Breast epithelium (tissue), 3 donors: ENCODE data around the gene OPN1MW2.
"Not testable (repeated sequence)": the region's sequence is repeated elsewhere in the genome, so short reads cannot be mapped to it uniquely, and the experiment has no call there.

Experiments
- POLR2A ChIP-seq: fragments of 450-650 bp; IDR thresholded peaks from one replicate; pipeline ENCODE4 v1.6.1; 2016; ENCODE audit warnings: antibody characterized with exemption, mild to moderate bottlenecking, moderate library complexity
- TF ChIP-seq, protein P1 (sequence below), 3 donors: fragments of 450-650 bp; IDR thresholded peaks; one replicate each; pipeline ENCODE4 v1.5.1; 2016 to 2017; ENCODE audit warnings: antibody characterized with exemption in 3 of 3, mild to moderate bottlenecking in 3 of 3, moderate library complexity in 3 of 3

DNA sequence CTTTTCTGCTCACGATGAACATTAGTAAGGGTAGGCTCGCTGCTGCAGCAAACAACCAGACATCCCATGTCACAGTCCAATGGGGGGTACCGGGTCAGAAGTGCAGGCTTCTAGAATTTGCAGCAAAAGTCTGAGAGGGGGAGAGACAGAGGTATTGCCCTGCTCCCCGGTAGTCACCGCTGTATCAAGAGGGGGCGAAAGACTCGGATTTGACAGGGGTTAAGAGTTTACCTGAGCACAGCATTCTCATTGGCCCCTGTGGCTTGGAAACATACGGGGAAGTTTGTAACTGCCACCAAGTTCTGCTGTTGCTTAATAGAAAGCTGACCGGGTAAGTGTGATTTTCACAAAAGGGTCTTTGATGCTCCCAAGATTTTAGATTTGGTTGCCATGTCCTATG is 8.5 kb upstream of the OPN1MW2 start:
- TF ChIP-seq, protein P1, sequence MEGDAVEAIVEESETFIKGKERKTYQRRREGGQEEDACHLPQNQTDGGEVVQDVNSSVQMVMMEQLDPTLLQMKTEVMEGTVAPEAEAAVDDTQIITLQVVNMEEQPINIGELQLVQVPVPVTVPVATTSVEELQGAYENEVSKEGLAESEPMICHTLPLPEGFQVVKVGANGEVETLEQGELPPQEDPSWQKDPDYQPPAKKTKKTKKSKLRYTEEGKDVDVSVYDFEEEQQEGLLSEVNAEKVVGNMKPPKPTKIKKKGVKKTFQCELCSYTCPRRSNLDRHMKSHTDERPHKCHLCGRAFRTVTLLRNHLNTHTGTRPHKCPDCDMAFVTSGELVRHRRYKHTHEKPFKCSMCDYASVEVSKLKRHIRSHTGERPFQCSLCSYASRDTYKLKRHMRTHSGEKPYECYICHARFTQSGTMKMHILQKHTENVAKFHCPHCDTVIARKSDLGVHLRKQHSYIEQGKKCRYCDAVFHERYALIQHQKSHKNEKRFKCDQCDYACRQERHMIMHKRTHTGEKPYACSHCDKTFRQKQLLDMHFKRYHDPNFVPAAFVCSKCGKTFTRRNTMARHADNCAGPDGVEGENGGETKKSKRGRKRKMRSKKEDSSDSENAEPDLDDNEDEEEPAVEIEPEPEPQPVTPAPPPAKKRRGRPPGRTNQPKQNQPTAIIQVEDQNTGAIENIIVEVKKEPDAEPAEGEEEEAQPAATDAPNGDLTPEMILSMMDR (IDR thresholded peaks at IDR 0.05), result not testable (repeated sequence)
- TF ChIP-seq POLR2A, result not testable (repeated sequence)
